ENCODE results near the gene DRD2. TPM values are rescaled to one million over a fixed set of nuclear protein-coding genes. Genes with fewer than 3 reads are reported as not detected.

Gene DRD2
- total RNA-seq, 1 experiment from 2014 or later: 0.44 TPM

- H3K9me3 ChIP-seq (ENCODE audit: control insufficient read depth, low read depth, low read length): no peaks in the 10 kb centered on the region
- no peak overlapping the region for H2AFZ ChIP-seq (ENCODE audit: low read length)
- no peaks in the 10 kb centered on the region; the same call in none of the 2 replicates for H3K4me1 ChIP-seq (ENCODE audit: insufficient read depth, low read length)
- no peak overlapping the region for H2BK120ac ChIP-seq (ENCODE audit: low read depth, low read length, poor library complexity, severe bottlenecking)
- no peak overlapping the region for H3K56ac ChIP-seq (ENCODE audit: insufficient read length, low read depth, low read length)
- Mint-ChIP-seq H3K9me3 (no peaks in the 10 kb centered on the region), H3K27me3 (ENCODE audit: low read depth) (peaks cover 79% of the 10 kb centered on the region), H3K4me1 (peaks cover 26 to 47% of the 10 kb centered on the region in 2 experiments), H3K4me3 (peak overlapping the region; percentile 56 to 81), H3K36me3 (ENCODE audit: insufficient read depth in 1 of 3, low read depth in 3 of 3) (no peaks in the 10 kb centered on the region), H3K27ac (0 out of 7 replicates have a peak overlapping the region, but pooled peaks of 1 of the 3 experiments have one; percentile 55)
- H3K79me2 ChIP-seq (ENCODE audit: insufficient read depth, low read length): no peaks in the 10 kb centered on the region
- H2BK20ac ChIP-seq (ENCODE audit: low read depth, low read length, poor library complexity, severe bottlenecking): no peak overlapping the region
- no peak overlapping the region for H2BK5ac ChIP-seq (ENCODE audit: insufficient read length, low read length)
- peak overlapping the region; percentile 84 for H3K4me2 ChIP-seq (ENCODE audit: insufficient read depth, insufficient read length, low read length)
- no peak overlapping the region for H3K18ac ChIP-seq (ENCODE audit: insufficient read length, low read depth, low read length)
- no peak for TF ChIP-seq CTCF (conservative IDR thresholded peaks at IDR 0.05)
- no peak overlapping the region for H2BK15ac ChIP-seq (ENCODE audit: low read depth, low read length)
- no peaks in the 10 kb centered on the region for H3K79me1 ChIP-seq (ENCODE audit: insufficient read depth, low read depth, low read length, poor library complexity, severe bottlenecking)
- peaks cover 2% of the 10 kb centered on the region for H4K20me1 ChIP-seq (ENCODE audit: control insufficient read depth, insufficient read depth, insufficient read length)
- H3K23me2 ChIP-seq (ENCODE audit: insufficient read length, low read depth, low read length, poor library complexity, severe bottlenecking): peaks cover 14% of the 10 kb centered on the region
- H2AK5ac ChIP-seq (ENCODE audit: insufficient read length, low read length): no peak overlapping the region
- DNase-seq: peak; percentile 91
- no peak overlapping the region for H3K23ac ChIP-seq (ENCODE audit: insufficient read length, low read depth, low read length)
- no peak overlapping the region for H4K8ac ChIP-seq (replicated peaks; ENCODE audit: insufficient read length, low read depth, low read length)
- H3K4ac ChIP-seq (ENCODE audit: low read depth, low read length): no peak overlapping the region
- no peak overlapping the region for H4K91ac ChIP-seq (ENCODE audit: insufficient read length, low read depth, low read length)
- H2BK12ac ChIP-seq (ENCODE audit: insufficient read length, low read depth, low read length): no peak overlapping the region
- H4K5ac ChIP-seq (ENCODE audit: insufficient read length, low read depth, low read length): no peak overlapping the region
- peaks cover 10% of the 10 kb centered on the region; the same call in 1 of the 2 replicates for H3K27me3 ChIP-seq (ENCODE audit: insufficient read depth, low read length)
- no peak overlapping the region for H3T11ph ChIP-seq (ENCODE audit: low read length)
- no CpG with 5 or more reads among the region's 70 CpGs for WGBS (ENCODE audit: extremely low coverage, insufficient read length, low lambda C conversion rate)
- H3K14ac ChIP-seq (ENCODE audit: insufficient read depth, low read length): no peak overlapping the region
- H3K27ac ChIP-seq (ENCODE audit: insufficient read length, low read depth, low read length): no peak overlapping the region
- no peak overlapping the region for H3K9ac ChIP-seq (ENCODE audit: extremely low read depth, insufficient read length, low read length)
Observed at GRCh38 chr11:113474362-113475159, 637 bp downstream of the DRD2 start.

Data from H9 (cell line).